ENCODE results near the gene FHIT.

GRCh38 chr3:60742606-60743145 is 508.6 kb downstream of the FHIT start:
- TF ChIP-seq POLR2A (IDR thresholded peaks at IDR 0.05) (no peak), CTCF (IDR thresholded peaks at IDR 0.05) (peak in 6 of 12 donors; percentile 8 to 53 (median 28))
